GM23338 (cell line): ENCODE results near the gene PIF1.

Experiments
- CREB1 ChIP-seq: fragments of 250-450 bp; sonication (Bioruptor Pico); IDR thresholded peaks from 2 replicates; pipeline ENCODE4 v1.5.0; 2020; ENCODE audit warnings: low read depth, mild to moderate bottlenecking, moderate library complexity
- EZH2 ChIP-seq: fragments of 200-600 bp; sonication (generic); IDR thresholded peaks from one replicate; pipeline ENCODE4 v1.8.0; 2017; ENCODE audit warnings: antibody characterized with exemption, mild to moderate bottlenecking, low read depth; ENCODE audit not compliant: unreplicated experiment
- EZH2phosphoT487 ChIP-seq: fragments of 200-600 bp; sonication (generic); IDR thresholded peaks from one replicate; pipeline ENCODE4 v1.8.1; 2018; ENCODE audit warnings: antibody characterized with exemption; ENCODE audit not compliant: unreplicated experiment
- POLR2AphosphoS5 ChIP-seq: IDR thresholded peaks from 2 replicates; pipeline ENCODE4 v1.6.1; 2016; ENCODE audit warnings: antibody characterized with exemption, low read depth
- ZNF331 ChIP-seq: fragments of 250-450 bp; sonication (Bioruptor Pico); IDR thresholded peaks from 2 replicates; pipeline ENCODE4 v1.5.0; 2020; ENCODE audit warnings: low read depth, mild to moderate bottlenecking, moderate library complexity
- TF ChIP-seq, protein P1 (sequence below), 2 experiments: fragments of 200-600 bp in 1 of 2; sonication (generic) in 1 of 2; conservative IDR thresholded peaks; 2 replicates each; pipeline versions ENCODE4 v1.5.1 to v1.6.1; 2016 to 2017; ENCODE audit warnings: antibody characterized with exemption in 2 of 2, low read depth in 2 of 2, mild to moderate bottlenecking in 2 of 2, moderate library complexity in 1 of 2
- TF ChIP-seq, protein P2 (sequence below): IDR thresholded peaks from one replicate; pipeline ENCODE4 v1.6.1; 2018; ENCODE audit warnings: antibody characterized with exemption; ENCODE audit not compliant: unreplicated experiment
- TF ChIP-seq, protein P3 (sequence below): fragments of 250-450 bp; sonication (Bioruptor Pico); IDR thresholded peaks from 2 replicates; pipeline ENCODE4 v1.5.0; 2020; ENCODE audit warnings: mild to moderate bottlenecking, moderate library complexity

DNA sequence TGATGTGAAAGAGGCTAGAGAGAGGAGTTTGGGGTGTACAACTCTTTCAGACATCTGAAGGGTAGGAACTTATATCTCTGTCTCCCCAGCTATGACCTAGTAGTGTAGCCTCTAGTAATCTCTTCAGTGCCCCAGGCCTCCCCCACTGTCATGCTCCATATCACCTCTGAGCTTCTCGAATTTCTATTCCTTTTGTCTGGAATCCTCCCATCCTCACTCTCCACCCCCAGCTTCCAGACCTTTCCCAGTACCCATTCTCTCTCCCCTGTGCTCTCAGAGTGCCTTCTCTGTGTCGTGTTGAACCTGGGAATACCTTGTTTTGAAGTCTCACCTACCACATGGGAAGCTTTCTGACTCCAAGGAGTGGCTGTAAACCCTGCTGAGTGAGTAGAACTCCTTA lies 46.4 kb downstream of the PIF1 start:
- TF ChIP-seq, protein P1, sequence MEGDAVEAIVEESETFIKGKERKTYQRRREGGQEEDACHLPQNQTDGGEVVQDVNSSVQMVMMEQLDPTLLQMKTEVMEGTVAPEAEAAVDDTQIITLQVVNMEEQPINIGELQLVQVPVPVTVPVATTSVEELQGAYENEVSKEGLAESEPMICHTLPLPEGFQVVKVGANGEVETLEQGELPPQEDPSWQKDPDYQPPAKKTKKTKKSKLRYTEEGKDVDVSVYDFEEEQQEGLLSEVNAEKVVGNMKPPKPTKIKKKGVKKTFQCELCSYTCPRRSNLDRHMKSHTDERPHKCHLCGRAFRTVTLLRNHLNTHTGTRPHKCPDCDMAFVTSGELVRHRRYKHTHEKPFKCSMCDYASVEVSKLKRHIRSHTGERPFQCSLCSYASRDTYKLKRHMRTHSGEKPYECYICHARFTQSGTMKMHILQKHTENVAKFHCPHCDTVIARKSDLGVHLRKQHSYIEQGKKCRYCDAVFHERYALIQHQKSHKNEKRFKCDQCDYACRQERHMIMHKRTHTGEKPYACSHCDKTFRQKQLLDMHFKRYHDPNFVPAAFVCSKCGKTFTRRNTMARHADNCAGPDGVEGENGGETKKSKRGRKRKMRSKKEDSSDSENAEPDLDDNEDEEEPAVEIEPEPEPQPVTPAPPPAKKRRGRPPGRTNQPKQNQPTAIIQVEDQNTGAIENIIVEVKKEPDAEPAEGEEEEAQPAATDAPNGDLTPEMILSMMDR (conservative IDR thresholded peaks at IDR 0.05; ENCODE audit: low read depth in 2 of 2): no peak
- TF ChIP-seq, protein P2, sequence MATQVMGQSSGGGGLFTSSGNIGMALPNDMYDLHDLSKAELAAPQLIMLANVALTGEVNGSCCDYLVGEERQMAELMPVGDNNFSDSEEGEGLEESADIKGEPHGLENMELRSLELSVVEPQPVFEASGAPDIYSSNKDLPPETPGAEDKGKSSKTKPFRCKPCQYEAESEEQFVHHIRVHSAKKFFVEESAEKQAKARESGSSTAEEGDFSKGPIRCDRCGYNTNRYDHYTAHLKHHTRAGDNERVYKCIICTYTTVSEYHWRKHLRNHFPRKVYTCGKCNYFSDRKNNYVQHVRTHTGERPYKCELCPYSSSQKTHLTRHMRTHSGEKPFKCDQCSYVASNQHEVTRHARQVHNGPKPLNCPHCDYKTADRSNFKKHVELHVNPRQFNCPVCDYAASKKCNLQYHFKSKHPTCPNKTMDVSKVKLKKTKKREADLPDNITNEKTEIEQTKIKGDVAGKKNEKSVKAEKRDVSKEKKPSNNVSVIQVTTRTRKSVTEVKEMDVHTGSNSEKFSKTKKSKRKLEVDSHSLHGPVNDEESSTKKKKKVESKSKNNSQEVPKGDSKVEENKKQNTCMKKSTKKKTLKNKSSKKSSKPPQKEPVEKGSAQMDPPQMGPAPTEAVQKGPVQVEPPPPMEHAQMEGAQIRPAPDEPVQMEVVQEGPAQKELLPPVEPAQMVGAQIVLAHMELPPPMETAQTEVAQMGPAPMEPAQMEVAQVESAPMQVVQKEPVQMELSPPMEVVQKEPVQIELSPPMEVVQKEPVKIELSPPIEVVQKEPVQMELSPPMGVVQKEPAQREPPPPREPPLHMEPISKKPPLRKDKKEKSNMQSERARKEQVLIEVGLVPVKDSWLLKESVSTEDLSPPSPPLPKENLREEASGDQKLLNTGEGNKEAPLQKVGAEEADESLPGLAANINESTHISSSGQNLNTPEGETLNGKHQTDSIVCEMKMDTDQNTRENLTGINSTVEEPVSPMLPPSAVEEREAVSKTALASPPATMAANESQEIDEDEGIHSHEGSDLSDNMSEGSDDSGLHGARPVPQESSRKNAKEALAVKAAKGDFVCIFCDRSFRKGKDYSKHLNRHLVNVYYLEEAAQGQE: no peak
- TF ChIP-seq POLR2AphosphoS5: no peak
- no peak for TF ChIP-seq EZH2phosphoT487
- TF ChIP-seq EZH2: no peak
- TF ChIP-seq, protein P3, sequence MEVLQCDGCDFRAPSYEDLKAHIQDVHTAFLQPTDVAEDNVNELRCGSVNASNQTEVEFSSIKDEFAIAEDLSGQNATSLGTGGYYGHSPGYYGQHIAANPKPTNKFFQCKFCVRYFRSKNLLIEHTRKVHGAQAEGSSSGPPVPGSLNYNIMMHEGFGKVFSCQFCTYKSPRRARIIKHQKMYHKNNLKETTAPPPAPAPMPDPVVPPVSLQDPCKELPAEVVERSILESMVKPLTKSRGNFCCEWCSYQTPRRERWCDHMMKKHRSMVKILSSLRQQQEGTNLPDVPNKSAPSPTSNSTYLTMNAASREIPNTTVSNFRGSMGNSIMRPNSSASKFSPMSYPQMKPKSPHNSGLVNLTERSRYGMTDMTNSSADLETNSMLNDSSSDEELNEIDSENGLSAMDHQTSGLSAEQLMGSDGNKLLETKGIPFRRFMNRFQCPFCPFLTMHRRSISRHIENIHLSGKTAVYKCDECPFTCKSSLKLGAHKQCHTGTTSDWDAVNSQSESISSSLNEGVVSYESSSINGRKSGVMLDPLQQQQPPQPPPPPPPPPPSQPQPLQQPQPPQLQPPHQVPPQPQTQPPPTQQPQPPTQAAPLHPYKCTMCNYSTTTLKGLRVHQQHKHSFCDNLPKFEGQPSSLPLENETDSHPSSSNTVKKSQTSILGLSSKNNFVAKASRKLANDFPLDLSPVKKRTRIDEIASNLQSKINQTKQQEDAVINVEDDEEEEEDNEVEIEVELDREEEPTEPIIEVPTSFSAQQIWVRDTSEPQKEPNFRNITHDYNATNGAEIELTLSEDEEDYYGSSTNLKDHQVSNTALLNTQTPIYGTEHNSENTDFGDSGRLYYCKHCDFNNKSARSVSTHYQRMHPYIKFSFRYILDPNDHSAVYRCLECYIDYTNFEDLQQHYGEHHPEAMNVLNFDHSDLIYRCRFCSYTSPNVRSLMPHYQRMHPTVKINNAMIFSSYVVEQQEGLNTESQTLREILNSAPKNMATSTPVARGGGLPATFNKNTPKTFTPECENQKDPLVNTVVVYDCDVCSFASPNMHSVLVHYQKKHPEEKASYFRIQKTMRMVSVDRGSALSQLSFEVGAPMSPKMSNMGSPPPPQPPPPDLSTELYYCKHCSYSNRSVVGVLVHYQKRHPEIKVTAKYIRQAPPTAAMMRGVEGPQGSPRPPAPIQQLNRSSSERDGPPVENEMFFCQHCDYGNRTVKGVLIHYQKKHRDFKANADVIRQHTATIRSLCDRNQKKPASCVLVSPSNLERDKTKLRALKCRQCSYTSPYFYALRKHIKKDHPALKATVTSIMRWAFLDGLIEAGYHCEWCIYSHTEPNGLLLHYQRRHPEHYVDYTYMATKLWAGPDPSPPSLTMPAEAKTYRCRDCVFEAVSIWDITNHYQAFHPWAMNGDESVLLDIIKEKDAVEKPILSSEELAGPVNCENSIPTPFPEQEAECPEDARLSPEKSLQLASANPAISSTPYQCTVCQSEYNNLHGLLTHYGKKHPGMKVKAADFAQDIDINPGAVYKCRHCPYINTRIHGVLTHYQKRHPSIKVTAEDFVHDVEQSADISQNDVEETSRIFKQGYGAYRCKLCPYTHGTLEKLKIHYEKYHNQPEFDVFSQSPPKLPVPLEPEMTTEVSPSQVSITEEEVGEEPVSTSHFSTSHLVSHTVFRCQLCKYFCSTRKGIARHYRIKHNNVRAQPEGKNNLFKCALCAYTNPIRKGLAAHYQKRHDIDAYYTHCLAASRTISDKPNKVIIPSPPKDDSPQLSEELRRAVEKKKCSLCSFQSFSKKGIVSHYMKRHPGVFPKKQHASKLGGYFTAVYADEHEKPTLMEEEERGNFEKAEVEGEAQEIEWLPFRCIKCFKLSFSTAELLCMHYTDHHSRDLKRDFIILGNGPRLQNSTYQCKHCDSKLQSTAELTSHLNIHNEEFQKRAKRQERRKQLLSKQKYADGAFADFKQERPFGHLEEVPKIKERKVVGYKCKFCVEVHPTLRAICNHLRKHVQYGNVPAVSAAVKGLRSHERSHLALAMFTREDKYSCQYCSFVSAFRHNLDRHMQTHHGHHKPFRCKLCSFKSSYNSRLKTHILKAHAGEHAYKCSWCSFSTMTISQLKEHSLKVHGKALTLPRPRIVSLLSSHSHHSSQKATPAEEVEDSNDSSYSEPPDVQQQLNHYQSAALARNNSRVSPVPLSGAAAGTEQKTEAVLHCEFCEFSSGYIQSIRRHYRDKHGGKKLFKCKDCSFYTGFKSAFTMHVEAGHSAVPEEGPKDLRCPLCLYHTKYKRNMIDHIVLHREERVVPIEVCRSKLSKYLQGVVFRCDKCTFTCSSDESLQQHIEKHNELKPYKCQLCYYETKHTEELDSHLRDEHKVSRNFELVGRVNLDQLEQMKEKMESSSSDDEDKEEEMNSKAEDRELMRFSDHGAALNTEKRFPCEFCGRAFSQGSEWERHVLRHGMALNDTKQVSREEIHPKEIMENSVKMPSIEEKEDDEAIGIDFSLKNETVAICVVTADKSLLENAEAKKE (CRISPR knock-in tag): no peak
- no peak for TF ChIP-seq ZNF331 (CRISPR knock-in tag)
- no peak for TF ChIP-seq CREB1 (CRISPR knock-in tag)
